Vagina (tissue), 2 donors: Measurements from ENCODE around the gene UBR2.

ENCODE experiments used
- CTCF ChIP-seq, 3 experiments: fragments of 450-650 bp in 2 of 3; fragments of 200-600 bp in 1 of 3; sonication (generic) in 1 of 3; IDR thresholded peaks; one replicate each; pipeline ENCODE4 v1.5.1; 2017 to 2019; ENCODE audit warnings: antibody characterized with exemption in 3 of 3, mild to moderate bottlenecking in 2 of 3, moderate library complexity in 2 of 3
- POLR2A ChIP-seq, 2 donors: fragments of 450-650 bp; IDR thresholded peaks; one replicate each; pipeline ENCODE4 v1.6.1; 2017; ENCODE audit warnings: antibody characterized with exemption in 2 of 2, mild to moderate bottlenecking in 2 of 2, moderate library complexity in 2 of 2
- POLR2AphosphoS5 ChIP-seq, 2 donors: sonication (generic); formaldehyde crosslinking; IDR thresholded peaks; one replicate each; pipeline ENCODE4 v1.9.0; 2017; ENCODE audit warnings: antibody characterized with exemption in 2 of 2, mild to moderate bottlenecking in 2 of 2, low read depth in 1 of 2; ENCODE audit not compliant: insufficient read depth in 1 of 2

DNA sequence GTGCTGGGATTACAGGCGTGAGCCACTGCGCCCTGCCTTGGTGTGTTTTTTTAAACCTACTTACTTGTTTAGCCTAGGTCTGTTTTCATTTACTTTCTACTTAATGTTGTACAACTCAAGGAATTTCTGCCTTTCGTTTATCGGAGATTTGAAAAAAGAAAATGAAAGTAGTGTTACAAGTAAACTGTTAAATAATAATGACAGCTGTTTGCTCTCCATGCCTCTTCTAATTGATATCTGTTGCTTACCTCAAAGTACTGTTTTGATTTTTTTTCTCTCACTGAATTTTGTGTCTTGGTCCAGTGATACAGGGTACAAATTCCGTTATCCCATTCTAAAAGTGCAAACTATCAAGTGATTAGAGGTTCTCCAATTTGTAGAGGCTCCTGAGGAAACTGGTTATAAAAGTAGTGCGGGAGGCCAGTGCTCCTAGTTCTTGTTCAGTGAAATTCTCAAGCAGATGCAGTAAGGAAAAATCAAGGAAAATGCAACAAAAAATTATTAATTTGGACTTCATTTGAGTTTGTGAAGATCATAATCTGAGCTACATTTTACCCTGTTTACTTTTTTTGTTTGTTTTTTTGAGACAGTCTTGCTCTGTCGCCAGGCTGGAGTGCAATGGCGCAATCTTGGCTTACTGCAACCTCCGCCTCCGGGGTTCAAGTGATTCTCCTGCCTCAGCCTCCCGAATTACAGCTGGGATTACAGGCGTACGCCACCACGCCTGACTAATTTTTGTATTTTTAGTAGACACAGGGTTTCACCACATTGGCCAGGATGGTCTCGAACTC, 2.2 kb downstream of the UBR2 start:
- TF ChIP-seq CTCF (IDR thresholded peaks at IDR 0.05) (no peak), POLR2A (IDR thresholded peaks at IDR 0.05) (no peak), POLR2AphosphoS5 (IDR thresholded peaks at IDR 0.05; ENCODE audit: insufficient read depth in 1 of 2, low read depth in 1 of 2) (no peak)
